Tibial nerve (tissue), 3 donors: ENCODE measurements around the gene ANKRD11.

Experiments
- POLR2A ChIP-seq, 2 donors: fragments of 450-650 bp; IDR thresholded peaks; one replicate each; pipeline ENCODE4 v1.6.1; 2017; ENCODE audit warnings: antibody characterized with exemption in 2 of 2, mild to moderate bottlenecking in 2 of 2, moderate library complexity in 2 of 2
- TF ChIP-seq, protein P1 (sequence below), 5 experiments: fragments of 200-600 bp in 3 of 5; fragments of 450-650 bp in 2 of 5; sonication (generic) in 3 of 5; IDR thresholded peaks; one replicate each; pipeline ENCODE4 v1.5.1; 2016 to 2019; ENCODE audit warnings: antibody characterized with exemption in 5 of 5, mild to moderate bottlenecking in 3 of 5, moderate library complexity in 2 of 5

DNA sequence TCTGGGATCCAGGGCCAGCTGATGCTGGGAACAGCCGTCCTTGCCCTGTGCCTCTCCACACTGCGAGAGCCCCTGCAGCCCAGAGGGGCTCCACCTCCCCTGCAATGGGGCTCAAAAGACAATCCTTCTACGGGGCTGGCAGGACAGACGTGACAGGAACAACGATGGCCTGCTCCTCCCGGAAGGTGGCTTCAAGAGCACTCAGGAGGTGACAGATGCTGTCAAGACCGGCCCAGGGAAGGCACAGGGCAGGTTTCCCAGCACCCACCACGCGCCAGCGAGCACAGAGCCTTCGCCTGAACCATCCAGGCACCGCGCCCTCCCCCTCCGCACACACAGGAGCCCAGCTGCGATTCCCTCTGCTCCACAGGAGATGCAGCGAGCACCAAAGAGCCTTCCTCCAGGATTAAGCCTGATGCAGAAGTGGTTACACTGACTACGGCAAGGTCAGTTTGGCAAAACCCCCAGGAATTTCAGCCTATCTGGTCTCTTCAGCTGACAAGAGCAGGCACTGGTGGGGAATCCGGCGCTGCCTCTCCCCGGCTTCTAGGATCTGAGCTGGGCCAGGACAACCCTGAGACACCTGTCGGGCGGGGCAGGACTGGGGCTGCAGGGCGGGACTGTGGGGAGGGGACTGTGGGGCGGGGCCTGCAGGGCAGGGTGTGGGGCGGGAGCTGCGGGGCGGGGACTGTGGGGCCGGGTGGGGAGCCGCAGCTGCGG, 169.4 kb downstream of the ANKRD11 start:
- TF ChIP-seq, protein P1, sequence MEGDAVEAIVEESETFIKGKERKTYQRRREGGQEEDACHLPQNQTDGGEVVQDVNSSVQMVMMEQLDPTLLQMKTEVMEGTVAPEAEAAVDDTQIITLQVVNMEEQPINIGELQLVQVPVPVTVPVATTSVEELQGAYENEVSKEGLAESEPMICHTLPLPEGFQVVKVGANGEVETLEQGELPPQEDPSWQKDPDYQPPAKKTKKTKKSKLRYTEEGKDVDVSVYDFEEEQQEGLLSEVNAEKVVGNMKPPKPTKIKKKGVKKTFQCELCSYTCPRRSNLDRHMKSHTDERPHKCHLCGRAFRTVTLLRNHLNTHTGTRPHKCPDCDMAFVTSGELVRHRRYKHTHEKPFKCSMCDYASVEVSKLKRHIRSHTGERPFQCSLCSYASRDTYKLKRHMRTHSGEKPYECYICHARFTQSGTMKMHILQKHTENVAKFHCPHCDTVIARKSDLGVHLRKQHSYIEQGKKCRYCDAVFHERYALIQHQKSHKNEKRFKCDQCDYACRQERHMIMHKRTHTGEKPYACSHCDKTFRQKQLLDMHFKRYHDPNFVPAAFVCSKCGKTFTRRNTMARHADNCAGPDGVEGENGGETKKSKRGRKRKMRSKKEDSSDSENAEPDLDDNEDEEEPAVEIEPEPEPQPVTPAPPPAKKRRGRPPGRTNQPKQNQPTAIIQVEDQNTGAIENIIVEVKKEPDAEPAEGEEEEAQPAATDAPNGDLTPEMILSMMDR (IDR thresholded peaks at IDR 0.05) = no peak
- TF ChIP-seq POLR2A (IDR thresholded peaks at IDR 0.05) = no peak
